Lower leg skin (tissue), 3 donors: ENCODE measurements around the gene MRPL34.

ENCODE experiments used
- CTCF ChIP-seq, 3 donors: fragments of 450-650 bp; IDR thresholded peaks; one replicate each; pipeline ENCODE4 v1.5.1; 2016; ENCODE audit warnings: antibody characterized with exemption in 3 of 3, mild to moderate bottlenecking in 3 of 3, moderate library complexity in 2 of 3
- POLR2A ChIP-seq, 2 donors: fragments of 450-650 bp; IDR thresholded peaks; one replicate each; pipeline ENCODE4 v1.6.1; 2016 to 2017; ENCODE audit warnings: antibody characterized with exemption in 2 of 2, mild to moderate bottlenecking in 1 of 2, moderate library complexity in 1 of 2

DNA sequence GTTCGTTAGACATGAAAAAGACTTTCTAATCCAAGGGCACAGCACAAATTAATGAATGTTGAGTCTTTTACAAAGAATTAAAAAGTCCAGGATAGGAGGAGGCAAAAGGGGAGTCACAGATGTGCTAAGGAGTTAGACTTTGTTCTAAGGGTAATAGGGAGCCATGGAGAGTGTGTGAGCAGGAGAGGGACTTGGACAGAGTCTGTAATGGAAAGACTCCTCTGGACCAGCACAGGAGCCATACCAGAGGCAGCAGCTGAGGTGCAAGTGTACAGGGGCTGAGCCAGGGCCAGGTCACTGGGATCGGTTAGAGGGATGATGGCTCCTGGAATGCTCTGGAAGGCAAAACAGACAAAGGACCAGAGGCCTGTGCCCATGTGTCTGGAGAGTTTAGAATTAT is 42.2 kb downstream of the MRPL34 start:
- TF ChIP-seq CTCF (IDR thresholded peaks at IDR 0.05) (no peak), POLR2A (IDR thresholded peaks at IDR 0.05) (no peak)
